IPS DF 4.7 (cell line): ENCODE results near the gene VPS39.

Experiments
- DNase-seq: peaks from one replicate; pipeline ENCODE4 v3.0.0-alpha.2; 2013; ENCODE audit warnings: low spot score; ENCODE audit errors: extremely low read depth

Gene VPS39

GRCh38 chr15:42131826-42132806, 76.0 kb downstream of the VPS39 start:
- no peak for DNase-seq

DNA sequence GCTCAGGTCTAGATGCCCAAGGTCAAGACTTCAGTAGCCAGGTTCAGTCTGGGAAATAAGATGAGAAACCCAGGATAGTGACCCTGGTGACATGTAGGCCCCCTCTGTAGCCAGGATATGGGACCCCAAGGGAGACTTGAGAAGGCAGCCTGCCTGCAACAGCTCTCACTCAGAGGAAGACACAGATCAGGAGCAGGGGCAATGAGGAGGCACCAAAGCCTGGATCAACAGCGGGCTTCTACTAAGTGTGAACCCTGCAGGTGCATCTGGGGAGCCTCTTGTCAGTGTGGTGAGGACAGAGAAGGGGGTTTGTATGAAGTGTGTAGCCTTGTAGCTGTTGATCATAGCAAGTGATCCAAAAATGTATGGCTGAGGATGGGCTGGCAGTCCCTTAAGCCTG, 77.1 kb downstream of the VPS39 start:
- DNase-seq: no peak

GRCh38 chr15:42130246-42130986, 77.7 kb downstream of the VPS39 start:
- DNase-seq: no peak

GRCh38 chr15:42129364-42129763, 78.7 kb downstream of the VPS39 start:
- DNase-seq: no peak

DNA sequence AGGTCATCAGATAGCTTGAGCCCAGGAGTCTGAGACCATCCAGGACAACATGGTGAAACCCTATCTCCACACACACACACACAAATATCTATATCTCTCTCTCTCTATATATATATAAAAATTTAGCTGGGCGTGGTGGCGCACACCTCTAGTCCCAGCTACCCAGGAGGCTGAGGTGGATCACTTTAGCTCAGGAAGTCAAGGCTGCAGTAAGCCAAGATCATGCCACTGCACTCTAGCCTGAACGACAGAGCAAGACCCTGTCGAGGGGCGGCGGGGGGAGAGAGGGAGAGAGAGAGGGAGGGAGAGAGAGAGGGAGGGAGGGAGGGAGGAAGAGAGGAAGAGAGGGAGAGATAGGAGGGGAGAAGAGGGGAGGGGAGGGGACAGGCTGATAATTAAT, 79.6 kb downstream of the VPS39 start:
- DNase-seq: no peak

GRCh38 chr15:42123546-42123945, 84.6 kb downstream of the VPS39 start:
- no peak for DNase-seq

DNA sequence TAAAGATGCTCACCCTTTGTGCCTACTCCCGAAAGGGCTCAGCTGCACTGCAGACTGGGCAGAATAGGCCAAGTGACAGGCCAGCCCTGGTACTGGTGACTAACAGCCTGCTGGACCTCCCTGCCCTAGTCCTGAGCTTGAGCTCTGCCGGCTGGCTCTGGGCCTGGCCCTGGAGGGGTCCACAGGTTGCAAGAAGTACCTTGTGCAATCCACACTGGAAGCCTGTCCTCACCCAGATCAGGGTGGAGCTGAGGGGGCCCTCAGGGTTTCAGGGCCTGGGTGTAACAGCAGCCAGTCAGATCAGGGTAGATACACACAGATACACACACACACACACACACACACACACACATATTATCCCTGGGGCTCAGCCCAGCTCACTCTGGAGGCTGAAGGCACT, 86.4 kb downstream of the VPS39 start:
- DNase-seq: no peak

- no peak for DNase-seq
Measured at GRCh38 chr15:42121021-42121420, 87.1 kb downstream of the VPS39 start.

DNA sequence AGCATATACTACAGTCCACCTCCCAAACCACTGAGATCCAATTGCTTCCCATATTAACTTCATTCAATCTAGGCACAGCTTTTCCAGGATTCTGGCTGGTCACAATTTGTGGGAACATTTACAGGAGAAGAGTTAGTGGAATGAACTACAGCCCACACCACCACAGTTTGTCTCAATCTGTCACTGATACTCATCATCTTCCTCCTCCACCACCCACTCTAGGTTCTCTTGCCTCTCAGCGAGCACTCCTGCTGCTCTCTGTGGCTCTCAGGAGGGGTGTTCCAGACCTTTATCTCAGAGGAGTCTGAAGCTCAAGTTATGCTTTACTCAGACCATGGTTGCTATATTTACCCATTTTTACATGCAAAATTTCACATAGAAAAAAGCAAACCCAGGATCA, 87.8 kb downstream of the VPS39 start:
- DNase-seq: no peak

DNA sequence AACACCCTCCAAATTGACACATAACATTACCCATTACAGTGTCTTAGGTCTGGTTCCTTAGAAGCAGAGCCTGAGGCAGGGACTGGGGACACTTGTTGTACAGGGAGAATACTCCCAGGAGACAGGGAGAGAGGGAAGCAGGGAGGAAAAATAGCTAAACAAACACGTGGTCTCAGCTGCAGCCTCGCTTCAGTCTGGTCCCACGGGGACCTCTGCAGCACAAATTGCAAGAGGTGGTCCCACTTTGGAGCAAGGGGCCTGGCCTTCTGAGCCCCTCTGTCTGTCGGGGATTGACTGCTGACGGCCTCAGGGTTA, 88.7 kb downstream of the VPS39 start:
- no peak for DNase-seq

GRCh38 chr15:42118650-42119445, 89.3 kb downstream of the VPS39 start:
- DNase-seq: no peak

GRCh38 chr15:42111924-42112323, 96.2 kb downstream of the VPS39 start:
- no peak for DNase-seq

- no peak for DNase-seq
Measured at GRCh38 chr15:42110367-42110766, 97.7 kb downstream of the VPS39 start.

GRCh38 chr15:42108806-42109205, 99.3 kb downstream of the VPS39 start:
- DNase-seq: no peak
